ENCODE results near the gene TMEM147. TPM values are rescaled to one million over a fixed set of nuclear protein-coding genes. Genes with fewer than 3 reads are reported as not detected.

TMEM147 gene
- total RNA-seq, 2 experiments from 2014 or later: 37.2 to 38.2 TPM

DNA sequence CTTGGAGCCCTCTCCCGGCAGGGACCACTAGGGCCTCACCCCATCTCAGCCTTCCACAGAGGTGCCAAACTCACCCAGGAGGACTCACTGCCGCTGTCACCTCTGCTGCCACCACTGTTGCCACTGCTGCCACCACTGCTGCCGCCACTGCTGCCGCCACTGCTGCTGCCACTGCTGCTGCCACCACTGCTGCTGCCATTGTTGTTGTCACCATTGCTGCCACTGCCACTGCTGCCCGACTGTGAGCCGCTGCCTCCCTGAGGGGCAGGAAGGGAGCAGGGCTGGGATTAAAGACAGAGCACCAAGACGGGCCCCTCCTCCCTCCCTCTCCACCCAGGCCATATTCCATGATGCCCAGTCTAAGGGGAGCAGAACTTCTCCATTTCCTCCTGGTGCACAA is 34.1 kb upstream of the TMEM147 start:
- no peaks in the 10 kb centered on the region for H3K9me3 Mint-ChIP-seq
- ATAC-seq (ENCODE audit: low read depth) (no peak), DNase-seq (no peak)
- peaks cover 49% of the 10 kb centered on the region for H3K27me3 Mint-ChIP-seq
- H3K4me1 Mint-ChIP-seq: peaks cover 7% of the 10 kb centered on the region
- no peak overlapping the region for H3K27ac Mint-ChIP-seq
- no peaks in the 10 kb centered on the region for H3K36me3 Mint-ChIP-seq
- POLR2A ChIA-PET: no interaction called here
- H3K4me3 Mint-ChIP-seq: no peak overlapping the region

- H3K4me3 Mint-ChIP-seq: no peak overlapping the region
- H3K27ac Mint-ChIP-seq: no peak overlapping the region
- H3K4me1 Mint-ChIP-seq: peaks cover 7% of the 10 kb centered on the region
- H3K9me3 Mint-ChIP-seq: no peaks in the 10 kb centered on the region
- peaks cover 39% of the 10 kb centered on the region for H3K27me3 Mint-ChIP-seq
- POLR2A ChIA-PET: no interaction called here
- no peaks in the 10 kb centered on the region for H3K36me3 Mint-ChIP-seq
- ATAC-seq (ENCODE audit: low read depth) (no peak), DNase-seq (no peak)
Measured at GRCh38 chr19:35512831-35513627, 32.4 kb upstream of the TMEM147 start.

- Mint-ChIP-seq H3K9me3 (no peaks in the 10 kb centered on the region), H3K27me3 (peaks cover 32% of the 10 kb centered on the region), H3K4me1 (peaks cover 7% of the 10 kb centered on the region), H3K4me3 (no peak within 1 kb of the TSS), H3K27ac (no peak within 1 kb of the TSS), H3K36me3 (no peaks in the 10 kb centered on the region)
- POLR2A ChIA-PET: no interaction called here
- DNase-seq: no peak
- peak; percentile 7 for ATAC-seq (ENCODE audit: low read depth)
Measured at GRCh38 chr19:35513628-35514281, 31.7 kb upstream of the TMEM147 start, which contains the start of gene DMKN. Gene DMKN, minus strand, starts transcription at chr19:35513649. Its CDS starts 174 bp downstream, at chr19:35513475.

- H3K4me3 Mint-ChIP-seq: no peak overlapping the region
- no peak overlapping the region for H3K27ac Mint-ChIP-seq
- POLR2A ChIA-PET: no interaction called here
- ATAC-seq (ENCODE audit: low read depth): no peak
- no peaks in the 10 kb centered on the region for H3K36me3 Mint-ChIP-seq
- no peaks in the 10 kb centered on the region for H3K9me3 Mint-ChIP-seq
- no peak for DNase-seq
- peaks cover 26% of the 10 kb centered on the region for H3K27me3 Mint-ChIP-seq
- peaks cover 5% of the 10 kb centered on the region for H3K4me1 Mint-ChIP-seq
Measured at GRCh38 chr19:35514282-35514809, 31.1 kb upstream of the TMEM147 start.

- no peaks in the 10 kb centered on the region for H3K4me1 Mint-ChIP-seq
- no peaks in the 10 kb centered on the region for H3K9me3 Mint-ChIP-seq
- H3K36me3 Mint-ChIP-seq: no peaks in the 10 kb centered on the region
- POLR2A ChIA-PET: no interaction called here
- DNase-seq (no peak), ATAC-seq (ENCODE audit: low read depth) (no peak)
- H3K4me3 Mint-ChIP-seq: no peak overlapping the region
- no peak overlapping the region for H3K27ac Mint-ChIP-seq
- H3K27me3 Mint-ChIP-seq: peaks cover 10% of the 10 kb centered on the region
Measured at GRCh38 chr19:35516310-35516709, 29.1 kb upstream of the TMEM147 start.

DNA sequence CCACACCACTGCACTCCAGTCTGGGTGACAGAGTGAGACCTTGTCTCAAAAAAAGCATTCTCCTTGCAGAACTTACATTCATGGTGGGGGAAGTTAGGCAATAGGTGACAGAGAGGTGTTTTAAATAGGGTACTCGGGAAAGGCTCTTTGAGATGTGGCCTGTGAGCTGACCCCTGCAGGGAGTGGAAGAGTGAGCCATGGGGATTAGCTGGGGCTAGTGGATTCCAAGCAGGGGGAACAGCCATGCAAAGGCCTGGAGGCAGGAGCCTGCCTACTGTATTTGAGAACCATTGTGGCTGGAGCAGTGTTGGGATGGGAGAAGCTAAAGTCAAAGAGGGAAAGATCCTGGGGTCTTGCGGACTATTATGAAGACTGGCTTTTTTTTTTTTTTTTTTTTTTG is 28.1 kb upstream of the TMEM147 start:
- no peaks in the 10 kb centered on the region for H3K4me1 Mint-ChIP-seq
- H3K36me3 Mint-ChIP-seq: no peaks in the 10 kb centered on the region
- H3K9me3 Mint-ChIP-seq: no peaks in the 10 kb centered on the region
- no peak overlapping the region for H3K4me3 Mint-ChIP-seq
- DNase-seq (no peak), ATAC-seq (ENCODE audit: low read depth) (no peak)
- peaks cover 8% of the 10 kb centered on the region for H3K27me3 Mint-ChIP-seq
- H3K27ac Mint-ChIP-seq: no peak overlapping the region
- POLR2A ChIA-PET: no interaction called here

DNA sequence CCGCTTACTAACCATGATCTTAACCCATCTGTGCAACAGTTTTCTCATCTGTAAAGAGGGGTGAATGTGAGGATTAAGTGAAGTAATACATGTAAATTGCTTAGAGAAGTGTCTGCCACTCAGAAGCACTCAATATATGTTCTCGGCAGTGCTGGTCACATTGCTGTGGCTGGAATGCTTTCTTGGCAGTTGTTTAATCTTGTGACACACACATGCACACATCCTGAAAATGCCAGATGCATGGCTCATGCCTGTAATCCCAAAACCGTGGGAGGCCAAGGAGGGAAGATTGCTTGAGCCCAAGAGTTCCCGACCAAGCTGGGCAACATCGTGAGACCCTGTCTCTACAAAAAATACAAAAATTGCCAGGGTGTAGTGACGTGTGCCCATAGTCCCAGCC is 27.1 kb upstream of the TMEM147 start:
- ATAC-seq (ENCODE audit: low read depth): no peak
- Mint-ChIP-seq H3K4me3 (no peak overlapping the region), H3K27me3 (no peaks in the 10 kb centered on the region), H3K9me3 (no peaks in the 10 kb centered on the region), H3K4me1 (no peaks in the 10 kb centered on the region), H3K27ac (no peak overlapping the region), H3K36me3 (no peaks in the 10 kb centered on the region)
- POLR2A ChIA-PET: no interaction called here
- no peak for DNase-seq

DNA sequence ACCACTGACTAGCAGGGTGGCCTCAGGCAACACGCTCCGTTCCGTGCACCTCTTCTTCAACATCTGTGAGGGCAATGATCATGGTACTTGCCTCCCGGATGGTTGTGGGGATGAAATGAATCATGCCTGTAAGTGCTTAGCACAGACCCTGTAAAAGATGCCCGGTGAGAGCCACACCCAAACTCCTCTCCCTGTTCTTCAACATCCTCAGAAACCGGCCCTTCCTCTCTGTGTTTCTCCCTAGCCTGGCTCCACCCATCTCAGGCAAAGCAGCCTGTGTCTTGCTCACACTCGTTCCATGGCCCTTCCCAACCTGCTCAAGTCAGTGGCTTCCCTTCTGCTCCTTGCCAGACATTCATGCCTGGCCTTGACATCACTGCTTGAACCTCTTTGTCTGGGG is 26.1 kb upstream of the TMEM147 start:
- Mint-ChIP-seq H3K27ac (no peak overlapping the region), H3K4me1 (no peaks in the 10 kb centered on the region), H3K27me3 (no peaks in the 10 kb centered on the region), H3K4me3 (no peak overlapping the region), H3K36me3 (no peaks in the 10 kb centered on the region), H3K9me3 (no peaks in the 10 kb centered on the region)
- no peak for ATAC-seq (ENCODE audit: low read depth)
- DNase-seq: no peak
- POLR2A ChIA-PET: no interaction called here

DNA sequence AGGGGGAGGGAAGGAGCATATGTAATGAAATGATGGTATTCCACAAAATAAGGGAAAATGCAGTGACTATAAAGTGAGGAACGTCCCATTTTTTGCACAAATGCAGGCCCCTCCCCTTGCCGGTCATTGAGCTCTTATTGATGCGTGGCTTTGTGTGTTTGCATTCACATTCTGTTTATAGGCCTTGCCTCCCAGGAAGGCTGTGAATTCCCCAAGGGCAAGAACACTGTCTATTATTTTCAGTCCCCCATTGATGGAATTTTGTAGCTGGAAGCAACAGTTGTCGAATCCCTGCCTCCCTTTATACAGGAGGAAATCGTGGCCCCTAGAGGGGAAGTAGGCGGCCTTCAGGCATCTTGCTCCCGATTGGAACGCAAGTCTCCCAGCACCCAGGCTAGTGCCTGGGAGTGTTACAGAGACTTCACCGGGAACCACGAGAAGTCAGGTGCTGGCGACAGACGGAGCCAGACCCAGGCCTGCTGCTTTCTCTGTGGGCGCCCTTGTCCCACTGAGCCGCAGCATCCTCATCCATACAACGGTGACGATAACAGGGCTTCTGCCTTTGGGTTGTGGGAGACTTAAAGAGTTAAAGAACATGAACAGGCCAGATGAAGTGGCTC is 24.2 kb upstream of the TMEM147 start:
- DNase-seq: no peak
- Mint-ChIP-seq H3K36me3 (no peaks in the 10 kb centered on the region), H3K9me3 (no peaks in the 10 kb centered on the region), H3K4me3 (no peak overlapping the region), H3K4me1 (peaks cover 3% of the 10 kb centered on the region), H3K27me3 (no peaks in the 10 kb centered on the region), H3K27ac (no peak overlapping the region)
- ATAC-seq (ENCODE audit: low read depth): no peak
- POLR2A ChIA-PET: no interaction called here

DNA sequence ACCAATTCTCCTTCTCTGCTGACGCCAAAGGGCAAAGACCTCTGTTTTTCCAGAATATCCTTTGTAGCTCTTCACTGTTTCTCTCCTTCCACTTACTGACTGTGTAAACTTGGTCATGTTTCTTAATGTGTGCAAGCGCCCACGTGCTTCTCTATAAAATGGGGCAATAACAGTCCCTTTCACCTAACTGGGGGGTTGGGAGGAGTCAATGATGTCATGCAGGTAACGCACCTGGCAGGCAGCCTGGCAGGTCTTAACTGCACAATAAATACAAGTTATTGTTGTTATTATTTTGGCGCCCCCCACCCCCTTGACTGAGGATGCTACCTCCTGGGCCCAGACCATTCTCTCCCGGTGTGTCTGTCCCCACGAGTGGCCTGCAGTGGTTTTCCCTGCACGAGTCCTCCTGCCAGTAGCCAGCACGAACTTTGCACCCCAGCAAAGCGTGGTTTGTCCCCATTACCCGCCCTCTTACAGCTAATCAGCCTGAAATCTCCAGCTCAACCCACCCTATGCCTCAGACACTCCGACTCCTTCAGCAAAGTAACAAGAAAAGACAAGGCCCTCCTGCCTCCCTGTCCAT is 22.6 kb upstream of the TMEM147 start:
- Mint-ChIP-seq H3K27me3 (no peaks in the 10 kb centered on the region), H3K36me3 (no peaks in the 10 kb centered on the region), H3K27ac (no peak overlapping the region), H3K4me3 (no peak overlapping the region), H3K4me1 (peaks cover 3% of the 10 kb centered on the region), H3K9me3 (no peaks in the 10 kb centered on the region)
- DNase-seq: no peak
- no peak for ATAC-seq (ENCODE audit: low read depth)
- POLR2A ChIA-PET: no interaction called here

DNA sequence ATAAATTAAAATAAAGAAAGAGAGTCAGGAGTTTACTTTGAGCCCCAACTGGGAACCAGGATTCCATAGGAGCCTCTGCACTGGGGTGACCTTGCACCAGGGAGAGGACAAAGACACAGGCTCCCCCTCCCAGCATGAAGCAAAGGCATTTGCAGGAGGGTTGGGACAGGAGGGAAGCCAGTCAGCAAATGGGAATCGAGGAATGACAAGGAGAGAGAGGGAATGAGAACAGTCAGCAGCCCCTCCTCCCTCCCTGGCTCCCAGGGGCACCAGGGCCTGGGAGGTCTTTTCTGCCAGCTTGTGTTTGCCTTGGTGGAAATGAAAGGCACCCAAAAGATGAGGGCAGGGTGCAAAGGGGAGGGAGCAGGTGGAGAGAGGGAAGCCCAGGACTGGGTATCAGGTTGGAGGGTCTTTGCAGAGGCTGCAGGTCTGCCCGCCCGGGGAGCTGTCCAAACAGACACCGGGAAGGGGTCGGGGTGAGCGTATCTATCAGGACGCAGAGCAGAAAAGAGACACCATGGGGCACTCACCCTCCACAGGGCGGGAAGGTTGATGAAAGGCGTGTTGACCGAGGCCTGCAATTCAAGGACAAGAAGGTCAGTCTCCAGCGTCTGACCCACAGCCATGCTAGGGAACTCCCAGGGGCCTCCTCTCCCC is 21.1 kb upstream of the TMEM147 start:
- peaks cover 7% of the 10 kb centered on the region for H3K27me3 Mint-ChIP-seq
- H3K4me3 Mint-ChIP-seq: no peak overlapping the region
- POLR2A ChIA-PET: no interaction called here
- no peak for DNase-seq
- H3K36me3 Mint-ChIP-seq: no peaks in the 10 kb centered on the region
- no peak overlapping the region for H3K27ac Mint-ChIP-seq
- H3K4me1 Mint-ChIP-seq: peaks cover 3% of the 10 kb centered on the region
- H3K9me3 Mint-ChIP-seq: no peaks in the 10 kb centered on the region
- ATAC-seq (ENCODE audit: low read depth): no peak

DNA sequence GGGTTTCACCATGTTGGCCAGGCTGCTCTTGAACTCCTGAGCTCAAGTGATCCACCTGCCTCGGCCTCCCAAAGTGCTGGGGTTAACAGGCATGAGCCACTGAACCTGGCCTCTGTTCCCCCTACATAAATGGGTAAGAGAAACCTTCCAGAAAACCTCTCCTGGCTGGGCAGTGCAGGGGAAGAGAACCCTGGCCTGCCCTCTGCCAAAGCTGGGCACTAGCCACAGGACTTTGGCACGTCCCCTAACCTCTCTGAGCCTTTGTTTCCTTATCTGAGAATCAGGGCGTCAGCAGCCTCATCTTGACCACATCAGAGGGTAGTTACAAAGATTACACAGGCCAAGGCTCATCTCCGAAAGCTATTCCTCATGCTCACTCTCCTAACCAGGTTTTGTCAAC is 19.6 kb upstream of the TMEM147 start:
- DNase-seq (no peak), ATAC-seq (ENCODE audit: low read depth) (no peak)
- Mint-ChIP-seq H3K4me3 (no peak overlapping the region), H3K4me1 (peaks cover 5% of the 10 kb centered on the region), H3K36me3 (no peaks in the 10 kb centered on the region), H3K9me3 (no peaks in the 10 kb centered on the region), H3K27me3 (peaks cover 18% of the 10 kb centered on the region), H3K27ac (no peak overlapping the region)
- POLR2A ChIA-PET: no interaction called here
